ENCODE measurements around the gene COG5. TPM values are rescaled to one million over a fixed set of nuclear protein-coding genes. Genes with fewer than 3 reads are reported as not detected.

The COG5 gene
- total and polyA plus RNA-seq, 10 of the 15 experiments (the other 5 are each of a cell fraction or from before 2014, with no cell fraction given): 5.5 to 27.9 (median 15.6) TPM

- ChIA-PET POLR2A (no interaction called here), SMC1A (ENCODE audit: uncharacterized antibody, unreplicated experiment) (no interaction called here), RAD21 (ENCODE audit: unreplicated experiment) (no interaction called here), CTCF (no interaction called here)
- FAIRE-seq: no peak
- Histone ChIP-seq H3K27ac (ENCODE audit: control insufficient read depth, insufficient read depth) (no peak overlapping the region), H3K9ac (ENCODE audit: control insufficient read depth, insufficient read depth, low read length) (no peak overlapping the region), H3K36me3 (ENCODE audit: control insufficient read depth in 2 of 2, insufficient read depth in 2 of 2, low read length in 1 of 2) (peaks cover 0 to 6% of the 10 kb centered on the region in 2 experiments; a peak in 2 of 4 replicates), H3K27me3 (replicated peaks in 1 of 2; ENCODE audit: control insufficient read depth in 2 of 2, insufficient read depth in 2 of 2, low read length in 1 of 2) (no peaks in the 10 kb centered on the region), H3K79me2 (ENCODE audit: control insufficient read depth, insufficient read depth, low read length) (no peaks in the 10 kb centered on the region), H3K4me2 (ENCODE audit: control insufficient read depth, insufficient read depth) (no peak overlapping the region), H4K20me1 (ENCODE audit: control insufficient read depth, insufficient read depth) (no peaks in the 10 kb centered on the region), H2AFZ (ENCODE audit: control insufficient read depth, low read depth, low read length) (no peak overlapping the region), H3K4me1 (ENCODE audit: control insufficient read depth, insufficient read depth, low read length) (no peaks in the 10 kb centered on the region), H3K4me3 (no peak overlapping the region), H3K9me3 (replicated peaks; ENCODE audit: control insufficient read depth, insufficient read depth, low read length) (no peaks in the 10 kb centered on the region)
- no peak for ATAC-seq
- in situ Hi-C loops (cut with MboI): no loop called here
- DNase-seq (ENCODE audit: low read depth, low spot score): no peak
- no TSS peak for BruUV-seq (replicated peaks)
- intact Hi-C loops (cut with micrococcal nuclease; ENCODE audit: unreplicated experiment): loop anchor here (5.0 kb wide), 1 partner anchor 356 kb away; no protein-coding TSS in a partner anchor
- TF ChIP-seq TCF3 (IDR thresholded peaks at IDR 0.05; ENCODE audit: borderline replicate concordance, insufficient read depth, low read depth, low read length) (no peak), ZBTB40 (IDR thresholded peaks at IDR 0.05; ENCODE audit: borderline replicate concordance) (no peak), YBX1 (IDR thresholded peaks at IDR 0.05) (no peak), MEF2A (IDR thresholded peaks at IDR 0.05; ENCODE audit: insufficient read depth, low read depth, low read length) (no peak), PKNOX1 (IDR thresholded peaks at IDR 0.05) (no peak), MEF2B (IDR thresholded peaks at IDR 0.05; ENCODE audit: partially characterized antibody, poor library complexity, severe bottlenecking) (no peak), PML (IDR thresholded peaks at IDR 0.05; ENCODE audit: low read length) (no peak), ZNF622 (IDR thresholded peaks at IDR 0.05) (no peak), BCL3 (IDR thresholded peaks at IDR 0.05; ENCODE audit: borderline replicate concordance, insufficient read depth, low read depth, low read length, poor library complexity, severe bottlenecking) (no peak), SIX5 (IDR thresholded peaks at IDR 0.05; ENCODE audit: low read depth, low read length, severe bottlenecking) (no peak), ZNF384 (IDR thresholded peaks at IDR 0.05; ENCODE audit: borderline replicate concordance, low read depth, low read length) (no peak)
- TF ChIP-seq, protein P1, sequence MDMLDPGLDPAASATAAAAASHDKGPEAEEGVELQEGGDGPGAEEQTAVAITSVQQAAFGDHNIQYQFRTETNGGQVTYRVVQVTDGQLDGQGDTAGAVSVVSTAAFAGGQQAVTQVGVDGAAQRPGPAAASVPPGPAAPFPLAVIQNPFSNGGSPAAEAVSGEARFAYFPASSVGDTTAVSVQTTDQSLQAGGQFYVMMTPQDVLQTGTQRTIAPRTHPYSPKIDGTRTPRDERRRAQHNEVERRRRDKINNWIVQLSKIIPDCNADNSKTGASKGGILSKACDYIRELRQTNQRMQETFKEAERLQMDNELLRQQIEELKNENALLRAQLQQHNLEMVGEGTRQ (IDR thresholded peaks at IDR 0.05; ENCODE audit: borderline replicate concordance, low read depth, low read length): no peak
- TF ChIP-seq, protein P2, sequence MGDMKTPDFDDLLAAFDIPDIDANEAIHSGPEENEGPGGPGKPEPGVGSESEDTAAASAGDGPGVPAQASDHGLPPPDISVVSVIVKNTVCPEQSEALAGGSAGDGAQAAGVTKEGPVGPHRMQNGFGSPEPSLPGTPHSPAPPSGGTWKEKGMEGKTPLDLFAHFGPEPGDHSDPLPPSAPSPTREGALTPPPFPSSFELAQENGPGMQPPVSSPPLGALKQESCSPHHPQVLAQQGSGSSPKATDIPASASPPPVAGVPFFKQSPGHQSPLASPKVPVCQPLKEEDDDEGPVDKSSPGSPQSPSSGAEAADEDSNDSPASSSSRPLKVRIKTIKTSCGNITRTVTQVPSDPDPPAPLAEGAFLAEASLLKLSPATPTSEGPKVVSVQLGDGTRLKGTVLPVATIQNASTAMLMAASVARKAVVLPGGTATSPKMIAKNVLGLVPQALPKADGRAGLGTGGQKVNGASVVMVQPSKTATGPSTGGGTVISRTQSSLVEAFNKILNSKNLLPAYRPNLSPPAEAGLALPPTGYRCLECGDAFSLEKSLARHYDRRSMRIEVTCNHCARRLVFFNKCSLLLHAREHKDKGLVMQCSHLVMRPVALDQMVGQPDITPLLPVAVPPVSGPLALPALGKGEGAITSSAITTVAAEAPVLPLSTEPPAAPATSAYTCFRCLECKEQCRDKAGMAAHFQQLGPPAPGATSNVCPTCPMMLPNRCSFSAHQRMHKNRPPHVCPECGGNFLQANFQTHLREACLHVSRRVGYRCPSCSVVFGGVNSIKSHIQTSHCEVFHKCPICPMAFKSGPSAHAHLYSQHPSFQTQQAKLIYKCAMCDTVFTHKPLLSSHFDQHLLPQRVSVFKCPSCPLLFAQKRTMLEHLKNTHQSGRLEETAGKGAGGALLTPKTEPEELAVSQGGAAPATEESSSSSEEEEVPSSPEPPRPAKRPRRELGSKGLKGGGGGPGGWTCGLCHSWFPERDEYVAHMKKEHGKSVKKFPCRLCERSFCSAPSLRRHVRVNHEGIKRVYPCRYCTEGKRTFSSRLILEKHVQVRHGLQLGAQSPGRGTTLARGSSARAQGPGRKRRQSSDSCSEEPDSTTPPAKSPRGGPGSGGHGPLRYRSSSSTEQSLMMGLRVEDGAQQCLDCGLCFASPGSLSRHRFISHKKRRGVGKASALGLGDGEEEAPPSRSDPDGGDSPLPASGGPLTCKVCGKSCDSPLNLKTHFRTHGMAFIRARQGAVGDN (IDR thresholded peaks at IDR 0.05): no peak
These were observed 60.0 kb downstream of the COG5 start for GRCh38 chr7:107503687-107504086.
